Ascending aorta (tissue), 2 donors: Measurements from ENCODE around the gene KCNQ2. TPM values are rescaled to one million over a fixed set of nuclear protein-coding genes. Genes with fewer than 3 reads are reported as not detected.

ENCODE experiments used
- DNase-seq, 2 donors: peaks; one replicate each; pipeline ENCODE4 v3.0.0-alpha.2; 2019; ENCODE audit warnings: low spot score in 2 of 2
- H3K27ac ChIP-seq, 2 donors: fragments of 200-600 bp; sonication (generic); one replicate each; pipeline ENCODE4 v1.5.1; 2016 to 2017; ENCODE audit warnings: mild to moderate bottlenecking in 1 of 2
- H3K27me3 ChIP-seq: fragments of 200-600 bp; sonication (generic); one replicate; pipeline ENCODE4 v1.5.1; 2017
- H3K36me3 ChIP-seq, 2 donors: fragments of 200-600 bp; sonication (generic); one replicate each; pipeline ENCODE4 v1.5.1; 2016
- H3K4me1 ChIP-seq, 2 donors: fragments of 200-600 bp; sonication (generic); one replicate each; pipeline ENCODE4 v1.5.1; 2016 to 2017; ENCODE audit warnings: mild to moderate bottlenecking in 1 of 2
- H3K4me3 ChIP-seq, 2 donors: fragments of 200-600 bp; sonication (generic); one replicate each; pipeline ENCODE4 v1.5.1; 2016 to 2017; ENCODE audit warnings: mild to moderate bottlenecking in 1 of 2
- H3K9me3 ChIP-seq, 2 donors: fragments of 200-600 bp; sonication (generic); one replicate each; pipeline ENCODE4 v1.5.1; 2016
- intact Hi-C: fragments of 100-400 bp; cut with DNase I; formaldehyde crosslinking; loops from one replicate; pipeline ENCODE4 v1.15.1; 2023
- total RNA-seq: library from RNA; depleted of rRNA; stranded (reverse); fragments of >200 nt; gene quantifications from one replicate; pipeline ENCODE4 v1.1.0, GENCODE V29; 2016
- TF ChIP-seq, protein P1 (sequence below), 3 experiments: fragments of 200-600 bp in 2 of 3; fragments of 450-650 bp in 1 of 3; sonication (generic) in 2 of 3; IDR thresholded peaks; one replicate each; pipeline ENCODE4 v1.5.1; 2016 to 2019; ENCODE audit warnings: antibody characterized with exemption in 3 of 3, mild to moderate bottlenecking in 1 of 3, moderate library complexity in 1 of 3

Gene KCNQ2
- total RNA-seq, 1 donor from 2014 or later: not detected

- H3K36me3 ChIP-seq: no peaks in the 10 kb centered on the region
- H3K27ac ChIP-seq: no peak overlapping the region
- H3K9me3 ChIP-seq: no peaks in the 10 kb centered on the region
- no peak overlapping the region for H3K4me3 ChIP-seq
- H3K4me1 ChIP-seq: no peaks in the 10 kb centered on the region
- intact Hi-C loops: no loop called here
- H3K27me3 ChIP-seq: no peaks in the 10 kb centered on the region
- no peak for DNase-seq
- TF ChIP-seq, protein P1, sequence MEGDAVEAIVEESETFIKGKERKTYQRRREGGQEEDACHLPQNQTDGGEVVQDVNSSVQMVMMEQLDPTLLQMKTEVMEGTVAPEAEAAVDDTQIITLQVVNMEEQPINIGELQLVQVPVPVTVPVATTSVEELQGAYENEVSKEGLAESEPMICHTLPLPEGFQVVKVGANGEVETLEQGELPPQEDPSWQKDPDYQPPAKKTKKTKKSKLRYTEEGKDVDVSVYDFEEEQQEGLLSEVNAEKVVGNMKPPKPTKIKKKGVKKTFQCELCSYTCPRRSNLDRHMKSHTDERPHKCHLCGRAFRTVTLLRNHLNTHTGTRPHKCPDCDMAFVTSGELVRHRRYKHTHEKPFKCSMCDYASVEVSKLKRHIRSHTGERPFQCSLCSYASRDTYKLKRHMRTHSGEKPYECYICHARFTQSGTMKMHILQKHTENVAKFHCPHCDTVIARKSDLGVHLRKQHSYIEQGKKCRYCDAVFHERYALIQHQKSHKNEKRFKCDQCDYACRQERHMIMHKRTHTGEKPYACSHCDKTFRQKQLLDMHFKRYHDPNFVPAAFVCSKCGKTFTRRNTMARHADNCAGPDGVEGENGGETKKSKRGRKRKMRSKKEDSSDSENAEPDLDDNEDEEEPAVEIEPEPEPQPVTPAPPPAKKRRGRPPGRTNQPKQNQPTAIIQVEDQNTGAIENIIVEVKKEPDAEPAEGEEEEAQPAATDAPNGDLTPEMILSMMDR (IDR thresholded peaks at IDR 0.05): no peak
Observed at GRCh38 chr20:63367446-63368055, 104.9 kb downstream of the KCNQ2 start.

- Histone ChIP-seq H3K4me3 (no peak overlapping the region), H3K27me3 (peaks cover 3% of the 10 kb centered on the region)
- TF ChIP-seq, protein P1 (IDR thresholded peaks at IDR 0.05): no peak
Observed at GRCh38 chr20:63366390-63367365, 105.8 kb downstream of the KCNQ2 start.

GRCh38 chr20:63365601-63366389, 106.7 kb downstream of the KCNQ2 start:
- Histone ChIP-seq H3K4me3 (no peak overlapping the region), H3K4me1 (no peaks in the 10 kb centered on the region), H3K9me3 (no peaks in the 10 kb centered on the region), H3K36me3 (no peaks in the 10 kb centered on the region), H3K27me3 (peaks cover 7% of the 10 kb centered on the region), H3K27ac (no peak overlapping the region)
- TF ChIP-seq, protein P1 (IDR thresholded peaks at IDR 0.05): no peak
- intact Hi-C loops: no loop called here
- no peak for DNase-seq

More at GRCh38 chr20:63366390-63367365, 105.8 kb downstream of the KCNQ2 start:
- DNase-seq: no peak
- intact Hi-C loops: no loop called here
- no peaks in the 10 kb centered on the region for H3K4me1 ChIP-seq
- H3K9me3 ChIP-seq: no peaks in the 10 kb centered on the region
- H3K36me3 ChIP-seq: no peaks in the 10 kb centered on the region
- no peak overlapping the region for H3K27ac ChIP-seq

DNA sequence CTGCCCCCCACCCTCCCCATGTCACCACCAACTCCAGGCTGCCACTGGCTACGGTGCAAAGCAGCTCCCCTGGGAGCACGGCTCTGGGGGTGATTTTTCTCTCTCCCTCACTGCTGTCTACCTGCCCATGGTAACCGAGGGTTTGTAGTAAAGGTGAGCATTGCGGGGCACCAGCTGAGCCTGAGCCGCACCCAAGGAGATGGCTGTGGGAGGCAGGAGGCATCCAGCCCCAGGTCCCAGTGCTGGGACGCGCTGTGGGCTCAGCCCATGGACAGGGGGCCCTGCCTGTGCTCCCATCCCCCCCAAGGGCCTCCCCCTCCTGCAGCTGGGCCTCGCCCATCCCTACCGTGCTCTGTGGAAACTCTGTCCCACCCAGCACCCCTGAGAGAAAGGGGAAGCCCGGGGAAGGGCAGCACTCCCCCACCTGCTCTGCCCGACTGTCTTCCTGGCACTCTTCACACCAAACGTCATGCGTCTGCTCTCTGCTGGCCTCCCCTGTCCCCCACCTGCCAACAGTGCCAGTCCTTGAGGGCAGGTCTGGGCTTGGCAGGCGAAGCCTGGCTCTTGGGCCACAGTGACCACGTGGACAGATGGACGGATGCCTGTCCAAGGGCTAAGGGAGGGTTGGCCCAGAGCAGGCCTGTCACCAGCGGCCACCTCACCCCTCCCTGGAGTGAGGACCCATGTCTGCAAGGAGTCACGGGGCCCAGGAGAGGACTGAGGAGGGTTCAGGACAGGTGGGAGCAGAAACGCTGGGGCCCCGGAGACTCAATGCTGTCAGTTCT, 107.5 kb downstream of the KCNQ2 start:
- H3K27me3 ChIP-seq: peaks cover 14% of the 10 kb centered on the region
- no peaks in the 10 kb centered on the region for H3K36me3 ChIP-seq
- no peak overlapping the region for H3K4me3 ChIP-seq
- intact Hi-C loops: no loop called here
- DNase-seq: no peak
- H3K9me3 ChIP-seq: no peaks in the 10 kb centered on the region
- TF ChIP-seq, protein P1 (IDR thresholded peaks at IDR 0.05): no peak
- H3K27ac ChIP-seq: no peak overlapping the region
- H3K4me1 ChIP-seq: no peaks in the 10 kb centered on the region
